GM21447 (cell line): ENCODE results near the gene CHRM2.

Source experiments
- ATAC-seq: cut with Tn5 transposase; IDR thresholded peaks from one replicate; pipeline ENCODE4 v1.9.1; 2021; ENCODE audit not compliant: unreplicated experiment

Gene CHRM2

DNA sequence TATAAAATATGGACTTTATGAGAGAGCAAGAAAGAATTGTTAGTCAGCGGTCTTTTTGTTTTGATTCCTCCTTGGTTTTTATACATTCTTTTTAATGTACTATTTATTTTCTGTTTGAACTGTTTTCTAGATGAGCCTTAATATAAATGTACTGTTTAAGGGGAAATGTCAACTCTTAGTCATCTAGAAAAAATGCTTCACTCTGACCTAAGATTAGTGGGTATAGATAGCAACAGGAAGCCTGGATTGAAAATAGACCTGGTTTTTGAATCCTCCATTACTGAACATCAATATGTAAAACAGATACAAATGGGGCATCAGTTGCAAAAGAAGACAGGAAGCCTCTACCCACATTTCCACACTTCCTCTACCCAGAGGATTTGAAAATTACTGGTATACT lies 87.8 kb downstream of the CHRM2 start:
- ATAC-seq = no peak

- no peak for ATAC-seq
Observed at GRCh38 chr7:136956671-136957070, 88.2 kb downstream of the CHRM2 start.

DNA sequence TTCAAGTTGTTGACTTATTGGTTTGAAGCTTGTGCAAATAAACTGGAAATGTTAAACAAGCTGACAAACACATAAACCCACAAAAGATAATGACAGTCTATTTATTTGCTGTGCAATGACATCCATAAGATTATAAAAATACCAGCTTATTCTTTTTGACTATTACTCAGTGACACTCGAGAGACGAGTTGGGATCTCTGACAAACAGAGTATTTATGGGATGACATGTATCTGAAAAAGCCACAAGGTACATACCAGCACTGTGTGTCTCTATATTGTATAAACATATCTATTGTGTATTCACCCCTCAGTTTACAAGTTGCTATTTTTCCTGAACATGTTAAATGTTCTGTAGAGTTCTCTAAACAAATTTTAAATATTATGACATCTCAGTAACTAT lies 88.9 kb downstream of the CHRM2 start:
- ATAC-seq = no peak

GRCh38 chr7:136958016-136958415 lies 89.6 kb downstream of the CHRM2 start:
- no peak for ATAC-seq

GRCh38 chr7:136964347-136964746 lies 95.9 kb downstream of the CHRM2 start:
- no peak for ATAC-seq

- no peak for ATAC-seq
Observed at GRCh38 chr7:136966825-136967224, 98.4 kb downstream of the CHRM2 start.

GRCh38 chr7:136969761-136970160 lies 101.3 kb downstream of the CHRM2 start:
- no peak for ATAC-seq

DNA sequence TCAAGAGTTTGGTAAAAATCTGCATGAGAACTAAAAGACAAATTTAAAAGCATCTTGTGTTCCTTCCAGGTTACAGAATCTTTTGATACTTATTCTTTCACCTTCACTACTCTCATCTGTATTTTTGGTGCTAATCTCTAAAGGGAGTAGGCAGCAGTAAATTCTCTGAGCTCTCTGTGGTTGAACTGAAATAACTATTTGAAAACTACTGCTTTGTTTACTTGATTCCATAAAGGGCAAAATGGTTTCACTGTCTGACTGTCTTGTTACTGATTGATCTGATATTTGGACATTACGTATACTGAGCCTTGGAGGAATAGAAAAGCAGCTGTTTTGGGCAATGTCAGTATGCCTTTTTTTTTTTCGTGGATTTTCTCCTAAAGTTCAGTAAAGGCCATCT lies 103.3 kb downstream of the CHRM2 start:
- no peak for ATAC-seq

DNA sequence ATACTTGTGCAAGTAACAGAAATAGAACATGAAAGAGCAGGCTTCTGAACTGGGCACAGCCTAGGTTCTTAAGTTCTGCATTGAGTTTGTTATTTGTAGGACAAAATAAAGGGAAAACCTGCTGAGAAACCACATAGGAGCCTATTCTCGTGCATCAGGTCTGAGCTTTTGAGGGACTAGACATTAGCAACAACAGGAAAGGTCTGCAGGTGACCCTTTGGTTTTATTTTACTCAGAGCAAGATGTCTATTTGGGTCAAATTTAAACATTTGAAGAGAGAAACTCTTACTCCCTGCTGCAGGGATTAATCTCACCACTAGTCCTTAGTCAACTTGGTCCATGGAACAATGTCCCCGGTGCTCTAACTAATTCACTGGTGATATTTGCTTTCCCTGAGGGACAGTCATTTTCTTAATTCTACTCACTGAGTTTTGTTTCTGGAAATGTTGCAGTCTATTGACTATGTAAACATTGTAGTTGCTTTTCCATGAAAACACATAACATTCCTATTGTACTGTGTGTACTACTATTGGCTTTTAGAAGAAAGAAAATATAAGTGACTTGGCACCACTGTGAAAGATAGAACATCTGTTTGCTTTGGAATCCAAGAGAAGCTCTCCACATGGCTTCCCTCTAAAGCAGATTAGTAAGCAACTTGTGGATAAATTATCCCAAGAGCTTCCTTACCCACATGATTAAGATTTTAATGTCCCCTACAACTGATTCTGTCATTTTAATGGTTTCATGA lies 108.2 kb downstream of the CHRM2 start:
- ATAC-seq = no peak

DNA sequence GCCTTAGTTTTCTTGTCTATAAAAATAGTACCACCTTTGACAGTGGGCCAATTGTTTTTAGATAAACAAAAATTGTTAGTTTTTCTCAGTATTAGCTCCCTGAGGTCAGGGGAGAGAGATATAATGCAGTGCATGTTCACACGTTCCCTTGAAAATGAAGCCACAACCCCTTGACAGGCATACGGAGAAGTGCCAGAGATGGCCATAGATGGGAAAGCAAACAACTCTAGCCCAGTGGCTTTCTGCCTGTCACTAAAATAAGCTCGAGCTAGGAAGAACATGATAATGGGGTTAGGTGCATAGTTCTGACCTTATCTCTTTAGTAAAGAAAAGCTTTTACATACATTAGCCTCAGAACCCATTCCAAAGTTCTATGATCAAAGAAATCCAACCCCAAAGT lies 124.9 kb downstream of the CHRM2 start:
- no peak for ATAC-seq

DNA sequence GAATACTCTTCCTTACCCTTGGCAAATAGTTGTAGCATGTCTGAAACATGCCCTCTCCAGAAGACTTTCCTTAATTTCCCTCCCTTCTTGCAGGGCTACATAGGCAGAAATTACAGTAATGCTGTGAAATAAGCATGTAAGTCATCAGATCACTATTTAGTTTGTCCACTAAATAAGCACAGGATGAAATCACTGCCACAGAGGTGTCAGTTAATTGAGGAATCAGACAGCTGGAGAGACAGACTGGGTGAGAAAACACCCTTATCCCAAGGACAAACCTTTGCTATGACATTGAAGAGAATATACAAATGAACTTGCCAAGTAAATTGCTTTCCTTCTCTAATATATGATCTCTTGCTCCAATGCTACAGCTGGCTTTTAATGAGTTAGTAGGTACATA lies 129.3 kb downstream of the CHRM2 start:
- no peak for ATAC-seq

DNA sequence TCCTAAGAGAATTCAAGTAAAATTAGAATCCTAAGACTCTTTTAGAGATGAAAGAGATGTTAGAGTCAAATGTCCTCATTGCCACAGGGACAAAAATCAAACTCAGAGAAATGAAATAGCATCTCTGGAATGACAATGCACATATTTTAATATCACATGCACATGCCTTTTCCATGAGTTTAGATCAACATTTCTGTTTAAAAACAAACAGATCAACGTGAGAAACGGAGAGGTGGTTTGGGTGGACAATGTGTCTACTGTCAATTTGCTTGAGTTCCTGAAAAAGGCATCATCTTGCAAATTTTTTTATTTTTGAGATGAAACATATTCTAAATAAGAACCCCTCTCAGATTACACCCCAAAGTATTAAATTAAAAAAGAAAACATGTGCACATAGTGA lies 130.0 kb downstream of the CHRM2 start:
- no peak for ATAC-seq

DNA sequence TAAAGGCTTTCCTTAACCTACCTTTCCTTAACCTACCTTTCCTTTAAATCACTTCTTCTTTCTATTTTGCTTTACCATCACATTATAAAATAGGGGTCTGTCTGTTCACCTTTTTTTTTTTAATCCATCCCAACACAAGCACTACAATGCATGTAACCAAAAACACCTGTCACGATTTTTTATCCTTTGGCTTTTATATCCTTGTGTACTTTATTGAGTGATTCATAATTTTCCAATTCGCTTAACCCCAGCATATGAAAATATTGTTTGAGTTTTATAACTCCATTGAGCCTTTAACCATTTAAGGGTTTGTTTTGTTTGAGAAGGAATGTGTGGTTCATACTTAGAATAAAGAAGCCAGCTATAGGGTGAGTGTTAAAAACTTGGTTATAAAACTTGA lies 132.2 kb downstream of the CHRM2 start:
- no peak for ATAC-seq

GRCh38 chr7:137001041-137001440 lies 132.6 kb downstream of the CHRM2 start:
- ATAC-seq = no peak

DNA sequence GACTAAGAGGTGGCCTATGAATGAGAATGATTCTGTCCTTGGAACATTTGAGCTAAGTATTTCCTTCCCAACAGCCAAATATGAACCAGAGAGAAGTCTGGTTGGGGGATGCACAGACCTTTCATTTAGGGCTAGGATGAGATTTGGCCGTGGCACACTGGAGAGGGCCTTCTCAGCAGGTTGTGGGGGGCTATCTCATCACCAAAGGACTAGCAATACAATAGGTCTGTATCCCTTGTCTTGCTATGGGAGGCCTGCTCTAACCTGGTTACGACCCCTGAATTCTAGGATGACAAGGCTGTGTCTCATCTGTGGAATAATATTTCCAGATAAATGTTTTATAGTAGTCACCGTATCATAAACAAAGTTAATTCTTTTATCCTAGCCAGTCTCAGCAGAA lies 133.0 kb downstream of the CHRM2 start:
- ATAC-seq = no peak

- no peak for ATAC-seq
Observed at GRCh38 chr7:137003086-137003485, 134.6 kb downstream of the CHRM2 start.

DNA sequence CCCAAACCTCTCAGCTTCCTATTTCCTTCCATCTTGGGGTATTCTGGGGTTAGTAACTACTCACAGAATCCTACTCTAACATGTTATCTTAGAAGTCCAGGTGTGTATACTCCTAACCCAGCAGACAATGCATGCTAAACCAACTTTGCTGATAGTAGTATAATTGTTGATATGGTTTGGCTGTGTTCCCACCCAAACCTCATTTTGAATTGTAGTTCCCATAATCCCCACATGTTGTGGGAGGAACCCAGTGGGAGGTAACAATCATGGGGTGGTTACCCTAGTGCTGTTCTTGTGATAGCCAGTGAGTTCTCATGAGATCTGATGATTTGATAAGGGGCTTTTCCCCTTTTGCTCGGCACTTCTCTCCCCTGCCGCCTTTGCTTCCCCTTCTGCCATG lies 135.1 kb downstream of the CHRM2 start:
- ATAC-seq = no peak

GRCh38 chr7:137005873-137006272 lies 137.4 kb downstream of the CHRM2 start:
- ATAC-seq = no peak

GRCh38 chr7:137006293-137006692 lies 137.8 kb downstream of the CHRM2 start:
- no peak for ATAC-seq

DNA sequence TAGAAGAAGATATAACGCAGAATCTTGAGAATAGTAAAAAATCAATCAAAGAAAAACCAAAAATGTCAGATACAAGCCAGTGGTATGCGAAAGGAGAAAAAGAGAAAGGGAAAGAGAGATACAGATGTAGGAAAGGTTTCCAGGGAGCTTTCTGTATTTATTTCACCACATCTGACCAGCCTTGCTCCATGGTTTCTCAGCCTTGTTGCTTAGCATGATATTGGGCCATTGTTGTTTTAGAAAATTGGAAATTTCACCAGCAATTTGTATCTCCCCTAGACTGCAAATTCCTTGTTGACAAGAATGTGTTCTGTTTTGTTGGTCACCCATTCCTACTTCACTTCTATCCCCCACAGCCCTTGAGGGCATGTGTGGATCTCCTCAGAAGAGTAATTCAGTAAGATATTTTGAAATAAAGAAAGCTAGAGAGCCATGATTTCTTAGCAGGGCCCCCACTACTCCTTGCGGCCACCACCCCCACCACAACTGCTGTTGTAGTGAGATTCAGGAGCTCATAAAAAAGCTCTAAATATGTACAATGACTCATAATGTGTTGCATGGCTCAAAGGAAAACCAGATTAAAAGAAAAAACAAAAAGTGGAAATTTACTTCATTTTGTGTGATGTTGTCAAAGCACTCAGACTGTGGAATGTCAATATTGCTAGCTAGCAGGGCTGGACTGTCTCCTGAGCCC lies 138.7 kb downstream of the CHRM2 start:
- no peak for ATAC-seq

GRCh38 chr7:137009404-137009803 lies 141.0 kb downstream of the CHRM2 start:
- no peak for ATAC-seq

- ATAC-seq = no peak
Observed at GRCh38 chr7:137015015-137015414, 146.6 kb downstream of the CHRM2 start.

DNA sequence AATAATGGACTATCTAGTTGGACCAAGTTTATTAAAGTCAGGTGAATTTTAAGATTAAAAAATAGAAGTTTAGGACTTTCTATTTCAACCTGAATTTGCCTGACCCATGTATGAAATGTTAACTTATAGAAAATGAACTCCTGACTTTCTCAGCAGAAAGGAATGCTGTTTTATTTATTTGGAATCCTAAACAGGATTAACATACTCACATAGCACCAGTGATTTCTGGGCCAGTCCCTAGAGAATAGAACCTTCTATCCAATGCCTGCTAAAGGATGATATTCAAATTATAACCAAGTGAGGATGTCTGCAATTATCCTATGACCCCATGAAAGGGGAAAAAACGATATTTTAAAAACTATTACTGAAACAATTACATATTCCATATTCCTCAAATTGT lies 148.8 kb downstream of the CHRM2 start:
- no peak for ATAC-seq
